GM12864 (cell line): Measurements from ENCODE around the gene BPIFA1.

Experiments used
- DNase-seq: peaks from one replicate; pipeline ENCODE4 v3.0.0-alpha.2; 2011; ENCODE audit warnings: low read depth
- H3K4me3 ChIP-seq: 2 replicates; pipeline ENCODE4 v1.5.1; 2011; ENCODE audit warnings: mild to moderate bottlenecking, low read depth, low read length, control low read depth
- TF ChIP-seq, protein P1 (sequence below): IDR thresholded peaks from 2 replicates; pipeline ENCODE4 v1.5.1; 2011; ENCODE audit warnings: low read depth, mild to moderate bottlenecking, moderate library complexity, low read length, control low read depth, inconsistent platforms; ENCODE audit errors: missing control alignments

The BPIFA1 gene

DNA sequence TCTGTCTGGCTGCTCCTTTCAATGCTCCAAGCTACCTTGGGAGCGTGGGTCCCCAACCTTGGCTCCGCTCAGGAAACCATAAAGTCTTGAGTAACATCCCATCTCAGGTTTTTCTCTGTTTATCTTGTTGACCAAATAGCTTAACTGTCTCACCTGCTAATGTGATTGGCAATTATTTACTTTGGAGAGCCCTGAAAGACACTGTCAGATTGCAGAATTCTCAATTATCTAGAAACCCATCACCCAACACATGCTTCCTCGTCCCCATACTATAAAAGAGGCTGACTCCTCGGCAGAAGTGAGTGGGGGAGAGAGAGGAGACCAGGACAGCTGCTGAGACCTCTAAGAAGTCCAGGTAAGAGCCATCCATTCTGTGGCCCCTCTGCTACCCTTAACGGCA lies at the start of gene BPIFA1:
Gene BPIFA1 (plus strand): TSS at position 301 of the 400 bp plus-strand sequence. CDS start 1,716 bp downstream, outside the sequence.
- TF ChIP-seq, protein P1, sequence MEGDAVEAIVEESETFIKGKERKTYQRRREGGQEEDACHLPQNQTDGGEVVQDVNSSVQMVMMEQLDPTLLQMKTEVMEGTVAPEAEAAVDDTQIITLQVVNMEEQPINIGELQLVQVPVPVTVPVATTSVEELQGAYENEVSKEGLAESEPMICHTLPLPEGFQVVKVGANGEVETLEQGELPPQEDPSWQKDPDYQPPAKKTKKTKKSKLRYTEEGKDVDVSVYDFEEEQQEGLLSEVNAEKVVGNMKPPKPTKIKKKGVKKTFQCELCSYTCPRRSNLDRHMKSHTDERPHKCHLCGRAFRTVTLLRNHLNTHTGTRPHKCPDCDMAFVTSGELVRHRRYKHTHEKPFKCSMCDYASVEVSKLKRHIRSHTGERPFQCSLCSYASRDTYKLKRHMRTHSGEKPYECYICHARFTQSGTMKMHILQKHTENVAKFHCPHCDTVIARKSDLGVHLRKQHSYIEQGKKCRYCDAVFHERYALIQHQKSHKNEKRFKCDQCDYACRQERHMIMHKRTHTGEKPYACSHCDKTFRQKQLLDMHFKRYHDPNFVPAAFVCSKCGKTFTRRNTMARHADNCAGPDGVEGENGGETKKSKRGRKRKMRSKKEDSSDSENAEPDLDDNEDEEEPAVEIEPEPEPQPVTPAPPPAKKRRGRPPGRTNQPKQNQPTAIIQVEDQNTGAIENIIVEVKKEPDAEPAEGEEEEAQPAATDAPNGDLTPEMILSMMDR, result no peak
- DNase-seq, result no peak

DNA sequence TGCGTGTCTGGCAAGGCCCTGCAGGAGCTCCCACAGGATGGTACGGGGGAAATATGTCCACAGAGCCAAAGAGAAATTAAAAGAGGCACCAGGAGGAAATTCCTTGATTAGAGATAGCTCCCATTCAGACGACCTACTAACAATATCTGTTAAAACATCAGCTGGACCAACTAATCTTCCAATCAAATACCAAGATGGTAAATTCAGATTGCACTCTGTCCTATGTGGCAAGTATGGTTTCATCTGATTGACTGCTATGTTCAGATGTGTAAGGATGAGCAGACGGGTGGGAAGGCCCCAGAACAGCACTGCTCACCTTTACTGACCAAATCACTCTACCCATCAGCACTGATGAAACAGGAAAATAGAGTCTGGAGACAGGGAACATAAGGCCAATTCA lies 48.3 kb upstream of the BPIFA1 start:
- H3K4me3 ChIP-seq, result no peak overlapping the region
- no peak for DNase-seq
- TF ChIP-seq, protein P1, result no peak

More for the DNA sequence above, at the start of gene BPIFA1:
- no peak within 1 kb of the TSS for H3K4me3 ChIP-seq

DNA sequence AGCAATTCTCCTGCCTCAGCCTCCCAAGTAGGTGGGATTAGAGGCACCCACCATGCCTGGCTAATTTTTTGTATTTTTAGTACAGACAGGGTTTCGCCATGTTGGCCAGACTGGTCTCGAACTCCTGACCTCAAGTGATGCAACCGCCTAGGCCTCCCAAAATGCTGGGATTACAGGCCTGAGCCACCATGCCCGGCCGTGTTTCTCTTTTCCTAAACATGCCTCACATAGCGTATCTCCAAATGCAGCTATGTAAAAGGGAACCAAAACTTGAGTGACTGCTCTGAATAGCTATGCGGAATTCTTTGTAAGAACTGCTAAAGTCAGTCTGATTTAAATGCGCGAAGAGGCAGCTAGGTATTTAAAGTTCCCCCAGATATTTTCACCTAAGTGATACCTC lies 47.4 kb upstream of the BPIFA1 start:
- DNase-seq, result no peak
- H3K4me3 ChIP-seq, result no peak overlapping the region
- TF ChIP-seq, protein P1, result no peak

- H3K4me3 ChIP-seq, result no peak overlapping the region
- TF ChIP-seq, protein P1, result no peak
- no peak for DNase-seq
These were observed 44.3 kb upstream of the BPIFA1 start for GRCh38 chr20:33191484-33191883.

DNA sequence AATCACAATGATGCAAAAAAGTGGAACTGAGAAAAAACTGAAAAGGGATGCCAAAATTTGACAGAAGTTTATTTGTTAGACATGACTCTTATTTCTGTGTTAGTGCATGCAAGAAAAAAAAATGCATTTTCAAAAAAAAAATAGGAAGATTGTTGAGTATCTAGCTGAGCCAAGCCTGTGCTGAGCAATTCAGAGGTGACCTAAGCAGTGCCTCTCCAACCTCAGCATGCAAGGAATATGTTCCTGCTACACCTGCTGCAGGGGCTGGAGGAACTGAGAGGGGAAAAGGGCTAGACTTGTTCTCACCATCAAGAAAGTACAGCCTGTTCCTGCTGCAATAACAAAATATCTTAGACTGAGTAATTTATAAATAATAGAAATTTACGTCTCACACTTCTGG lies 43.8 kb upstream of the BPIFA1 start:
- no peak overlapping the region for H3K4me3 ChIP-seq
- DNase-seq, result no peak
- TF ChIP-seq, protein P1, result no peak

DNA sequence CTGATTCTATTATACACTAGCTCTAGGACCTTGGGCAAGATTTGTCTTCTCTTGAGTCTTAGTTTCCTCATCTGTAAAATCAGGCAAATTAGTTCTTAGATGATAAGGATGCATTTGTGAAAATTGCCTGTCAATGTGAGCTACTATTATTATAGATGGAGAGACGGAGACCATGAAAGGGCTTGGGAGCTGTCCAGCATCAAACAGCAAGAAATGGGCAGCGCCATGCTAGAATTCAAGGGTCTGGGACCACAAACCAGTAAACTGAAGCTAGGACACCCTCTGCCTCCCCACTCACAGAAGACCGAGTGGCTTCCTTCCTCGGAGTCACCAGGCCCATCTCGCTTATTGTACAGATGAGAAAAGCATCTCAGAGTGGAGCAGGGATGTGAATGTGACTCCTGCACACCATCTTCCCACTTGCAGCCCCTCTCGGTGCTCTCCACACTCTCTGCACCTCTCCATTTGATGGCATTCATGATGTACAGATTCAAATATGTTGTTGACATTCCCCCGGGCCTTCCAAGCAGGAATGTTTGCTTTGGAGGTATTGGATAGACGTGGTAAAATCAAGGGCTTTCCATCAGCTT lies 42.8 kb upstream of the BPIFA1 start:
- TF ChIP-seq, protein P1, result no peak
- DNase-seq, result no peak
- no peak overlapping the region for H3K4me3 ChIP-seq

DNA sequence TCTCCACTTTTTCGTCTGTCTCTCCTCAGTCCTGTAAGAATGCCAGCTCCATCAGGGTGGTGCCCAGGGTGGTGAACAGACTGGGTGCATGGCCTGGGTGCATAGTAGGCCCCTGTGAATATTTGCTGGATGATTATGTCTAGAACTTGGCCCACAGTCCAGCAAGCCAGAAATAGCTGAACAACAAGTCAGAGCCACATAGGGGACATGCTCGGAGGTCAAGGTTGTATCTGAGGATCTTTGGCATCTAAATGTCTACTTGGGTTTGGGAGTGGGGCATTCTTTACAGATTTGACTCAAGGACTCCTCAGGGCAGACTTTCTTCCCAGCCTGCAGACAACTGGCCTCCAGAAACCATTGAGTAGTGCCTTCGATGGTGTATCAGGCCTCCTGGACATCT lies 36.8 kb upstream of the BPIFA1 start:
- TF ChIP-seq, protein P1, result no peak

More for the DNA sequence above, 36.8 kb upstream of the BPIFA1 start:
- no peak for DNase-seq
- H3K4me3 ChIP-seq, result no peak overlapping the region
